HG02943 (cell line): ENCODE results near the gene NAT10.

Experiments used
- ATAC-seq: cut with Tn5 transposase; IDR thresholded peaks from one replicate; pipeline ENCODE4 v1.9.1; 2021; ENCODE audit warnings: mild to moderate bottlenecking, low read depth, moderate library complexity; ENCODE audit not compliant: unreplicated experiment

The NAT10 gene

GRCh38 chr11:34147581-34147980 lies 42.2 kb downstream of the NAT10 start:
- no peak for ATAC-seq

DNA sequence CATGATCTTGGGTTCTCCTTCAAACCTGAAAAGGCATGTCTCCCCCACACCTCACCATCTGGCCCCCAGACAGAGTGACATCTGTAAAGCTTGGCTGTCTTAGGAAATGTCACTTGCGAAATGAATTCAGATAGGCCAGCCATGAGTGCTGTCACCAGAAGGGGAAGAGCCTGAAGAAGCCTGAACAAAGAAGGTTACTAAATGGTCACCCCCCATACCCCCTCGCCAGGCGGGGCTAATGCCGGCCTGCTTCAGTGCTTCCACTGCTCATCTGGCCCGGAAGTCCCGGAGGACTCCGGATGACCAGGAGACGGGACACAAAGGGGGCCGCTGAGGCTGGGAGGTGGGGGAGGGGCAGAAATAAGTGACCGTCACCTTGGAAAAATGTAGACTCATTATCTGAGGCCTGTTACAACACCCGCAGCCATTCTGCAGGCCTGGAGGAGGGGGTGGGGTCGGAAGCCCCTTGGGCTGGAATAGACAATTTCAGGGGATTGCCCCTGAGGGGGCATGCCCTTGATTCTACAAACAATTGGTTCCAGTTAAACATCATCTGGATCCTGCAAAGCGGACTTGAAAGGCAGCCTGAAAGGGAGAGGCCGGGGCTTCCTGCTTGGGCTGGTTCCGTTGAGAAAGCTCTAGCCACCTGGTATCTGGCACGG lies 43.2 kb downstream of the NAT10 start:
- ATAC-seq = no peak

DNA sequence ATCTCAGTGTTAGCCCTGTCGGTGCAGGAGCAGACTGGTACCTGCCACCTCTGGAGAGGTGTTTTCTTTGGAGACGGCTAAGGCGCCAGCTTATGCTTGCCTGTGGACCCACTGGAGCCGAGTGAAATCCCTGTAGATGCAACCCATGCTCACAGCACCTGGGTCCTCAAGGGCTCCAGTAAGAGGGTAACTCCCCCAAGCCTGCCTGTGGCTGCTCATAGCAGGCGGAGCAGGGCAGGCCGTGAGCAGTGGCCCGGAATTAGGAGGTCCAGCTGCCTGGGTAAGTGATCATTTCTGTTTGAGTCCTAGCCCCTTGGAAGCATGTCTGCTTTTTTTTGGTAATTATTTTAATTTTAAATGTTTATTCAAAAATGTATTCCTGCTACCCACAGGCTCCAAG lies 43.8 kb downstream of the NAT10 start:
- ATAC-seq = no peak

DNA sequence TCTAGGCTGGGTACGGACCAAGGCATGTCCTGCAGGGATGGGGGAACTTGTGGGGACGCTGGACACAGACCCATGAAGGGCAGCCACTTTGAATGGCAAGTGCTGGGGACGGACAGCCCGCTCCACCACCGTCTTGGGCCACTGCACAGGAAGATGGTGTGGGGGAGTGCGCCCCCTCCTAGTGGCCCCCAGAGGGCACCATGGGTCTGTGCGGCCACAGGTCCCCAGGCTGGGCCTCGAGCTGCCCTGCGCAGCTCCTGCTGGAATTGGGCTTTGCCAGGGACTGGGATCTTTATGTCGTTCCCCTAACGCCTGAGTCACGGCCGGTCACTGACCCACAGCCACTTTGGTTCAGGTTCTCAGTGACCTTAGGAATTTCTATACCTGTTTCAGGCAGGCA lies 44.4 kb downstream of the NAT10 start:
- ATAC-seq = no peak

GRCh38 chr11:34150494-34151151 lies 45.2 kb downstream of the NAT10 start:
- no peak for ATAC-seq

DNA sequence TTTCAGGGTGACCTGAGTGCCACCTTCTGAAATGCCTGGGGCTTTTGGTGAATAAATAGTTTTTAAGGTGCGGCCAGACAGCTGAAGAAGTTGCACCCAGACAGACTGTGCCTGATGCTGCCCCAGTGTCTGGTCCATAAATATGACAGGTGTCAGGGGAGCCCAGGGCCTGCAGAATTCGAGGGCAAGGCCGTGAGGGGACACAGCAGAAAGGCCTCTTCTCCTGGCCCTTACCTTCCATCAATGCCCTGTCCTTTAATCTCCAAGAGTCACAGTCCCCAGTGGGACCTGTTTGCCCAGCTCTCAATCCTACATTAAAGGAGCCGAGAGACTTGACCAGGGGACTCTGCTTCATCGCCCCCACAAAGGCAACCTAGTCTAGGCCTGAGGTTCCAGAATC lies 45.7 kb downstream of the NAT10 start:
- ATAC-seq = no peak

- ATAC-seq = no peak
These were observed 46.8 kb downstream of the NAT10 start for GRCh38 chr11:34151916-34152845.

DNA sequence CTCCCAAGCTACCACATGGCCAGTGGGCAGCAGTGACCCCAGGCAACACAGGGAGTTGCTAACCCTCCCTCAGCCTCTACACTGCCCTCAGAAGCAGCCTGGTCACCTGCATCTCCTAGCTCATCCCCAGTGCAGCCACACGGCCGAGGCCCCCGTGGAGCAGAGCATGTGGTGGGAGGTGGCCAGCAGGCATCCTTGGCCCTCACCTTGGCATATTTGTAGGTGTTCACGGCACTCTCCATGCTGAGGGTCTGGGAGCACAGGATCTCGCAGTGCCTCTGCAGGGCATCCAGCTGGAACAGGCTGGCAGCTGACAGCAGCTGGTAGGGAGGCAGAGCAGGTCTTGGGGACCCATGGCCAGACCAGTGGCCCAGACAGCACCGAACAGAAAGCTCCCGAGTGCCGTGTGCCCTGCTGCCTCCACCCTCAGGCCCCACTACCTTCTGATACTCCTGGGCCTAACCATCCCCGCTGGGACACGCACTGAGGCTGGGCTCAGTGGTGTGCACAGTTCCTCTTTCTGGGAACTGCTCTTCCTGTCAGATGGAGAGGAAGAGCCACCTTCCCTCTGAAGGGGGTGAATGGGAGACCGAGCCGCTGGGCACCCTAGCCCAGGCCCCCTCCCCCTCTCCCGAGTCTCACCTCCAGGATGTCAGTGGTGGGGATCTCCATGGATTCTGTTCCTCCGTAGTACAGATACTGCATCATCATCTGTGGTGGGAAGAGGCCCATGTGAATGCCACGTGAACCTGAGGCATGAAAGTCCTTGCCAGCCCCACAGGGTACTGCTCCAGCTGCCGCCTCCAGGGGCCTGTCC lies 48.8 kb downstream of the NAT10 start:
- peak; percentile 52 for ATAC-seq

DNA sequence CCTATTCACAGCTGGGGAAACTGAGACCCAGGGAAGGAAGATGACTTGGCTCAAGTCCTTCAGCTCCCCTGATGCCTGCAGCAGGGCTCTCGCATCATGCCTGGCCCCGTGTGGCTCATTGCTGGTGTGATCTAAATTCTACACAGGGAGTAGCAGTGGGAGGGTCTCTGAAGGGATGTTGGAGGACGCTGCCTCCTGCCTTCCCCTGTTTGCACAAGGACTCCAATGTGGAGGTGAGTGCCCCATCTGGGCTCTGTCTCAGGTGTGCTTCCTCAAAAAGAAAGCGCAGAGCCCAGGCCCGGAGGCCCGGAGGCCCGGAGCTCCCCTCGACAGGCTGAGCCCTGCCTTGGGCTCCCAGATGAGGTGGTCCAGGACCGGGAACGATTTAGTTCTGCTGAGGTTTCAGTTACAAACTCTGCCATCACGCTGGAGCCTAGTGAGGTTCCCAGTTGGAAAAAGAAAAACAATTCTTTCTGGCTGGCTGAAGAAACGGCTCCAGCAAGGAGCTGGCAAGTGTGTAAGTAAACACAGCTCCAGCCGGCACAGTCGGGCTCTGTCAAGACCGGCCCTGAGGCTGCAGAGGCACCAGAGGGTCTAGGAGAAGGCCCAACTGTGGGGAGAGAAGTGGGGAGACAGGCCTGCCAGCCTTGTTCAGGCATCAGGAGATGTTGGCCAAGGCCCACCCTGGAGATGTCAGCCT lies 49.8 kb downstream of the NAT10 start:
- ATAC-seq = no peak

DNA sequence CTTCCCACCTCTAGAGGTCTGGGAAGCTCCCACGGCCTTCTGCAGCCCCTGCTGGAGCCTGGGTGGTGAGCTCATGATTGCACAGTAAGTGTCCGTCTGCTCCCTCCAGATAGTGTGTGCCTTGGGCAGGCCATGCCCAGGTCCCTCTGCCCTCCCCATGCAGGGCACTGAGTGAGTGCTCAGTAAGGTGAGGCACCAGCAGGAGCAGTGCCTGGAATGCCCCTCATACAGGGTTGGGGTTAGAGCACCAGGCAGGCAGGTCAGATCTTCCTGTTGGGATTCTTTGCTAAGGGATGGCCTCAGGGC lies 50.3 kb downstream of the NAT10 start:
- no peak for ATAC-seq

DNA sequence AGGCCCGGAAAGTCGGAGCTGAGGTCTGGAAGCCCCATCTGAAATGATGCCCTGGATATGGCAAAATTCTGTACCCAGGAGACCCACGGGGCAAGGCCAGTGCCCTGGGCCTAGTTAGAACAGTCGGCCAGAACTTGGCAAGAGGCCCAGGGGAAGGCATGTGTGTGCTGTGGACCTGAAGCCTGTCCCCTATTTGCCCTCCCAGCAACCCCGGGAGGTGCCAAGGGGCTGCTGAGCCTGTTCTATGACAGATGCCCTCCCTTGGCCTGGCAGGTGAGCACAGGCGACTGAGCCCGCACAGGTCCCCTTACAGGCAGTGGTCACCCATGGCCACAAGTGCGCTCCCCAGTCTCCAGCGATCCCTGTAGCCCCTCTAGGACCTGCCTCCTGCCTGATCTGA lies 51.7 kb downstream of the NAT10 start:
- ATAC-seq = no peak

DNA sequence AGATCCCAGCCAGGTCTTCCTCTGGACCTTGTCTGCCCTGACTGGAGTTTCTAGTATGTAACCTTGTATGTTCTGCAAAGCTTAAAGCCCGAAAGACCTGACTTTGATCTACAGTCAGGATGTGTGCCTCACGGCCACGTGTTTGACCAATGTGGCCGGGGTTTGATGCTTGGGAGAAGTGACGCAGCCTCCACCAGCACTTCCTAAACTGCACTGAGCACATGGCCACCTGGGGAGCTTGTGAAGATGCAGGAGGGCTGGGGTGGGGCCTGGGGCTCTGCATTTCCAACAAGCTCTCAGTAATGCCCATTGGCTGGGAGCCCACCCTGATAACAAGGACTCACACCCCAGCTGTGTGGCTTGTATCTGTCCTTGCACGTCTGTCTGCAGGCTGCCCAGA lies 53.2 kb downstream of the NAT10 start:
- ATAC-seq = no peak

GRCh38 chr11:34160049-34160721 lies 54.8 kb downstream of the NAT10 start:
- ATAC-seq = no peak

DNA sequence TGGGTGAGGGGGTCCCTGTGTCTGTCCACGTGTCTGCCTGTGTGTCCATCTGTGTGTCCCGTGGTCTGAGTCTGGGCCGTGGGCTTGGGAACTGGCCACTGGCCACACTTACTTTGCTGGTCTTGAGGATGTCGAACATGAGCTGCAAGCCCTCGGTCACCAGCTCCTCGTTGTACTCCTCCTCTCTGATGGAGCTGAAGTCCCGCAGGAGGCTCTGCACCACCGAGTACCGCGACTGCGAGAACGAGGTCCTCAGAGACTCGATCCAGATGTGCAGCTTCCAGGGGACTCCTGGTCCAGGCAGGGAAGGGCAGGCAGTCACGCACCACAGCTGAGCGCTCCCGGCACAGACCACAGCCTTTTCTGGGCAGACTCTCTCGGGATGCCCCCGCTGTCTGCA lies 55.4 kb downstream of the NAT10 start:
- ATAC-seq = no peak

- no peak for ATAC-seq
These were observed 55.9 kb downstream of the NAT10 start for GRCh38 chr11:34161361-34161760.

DNA sequence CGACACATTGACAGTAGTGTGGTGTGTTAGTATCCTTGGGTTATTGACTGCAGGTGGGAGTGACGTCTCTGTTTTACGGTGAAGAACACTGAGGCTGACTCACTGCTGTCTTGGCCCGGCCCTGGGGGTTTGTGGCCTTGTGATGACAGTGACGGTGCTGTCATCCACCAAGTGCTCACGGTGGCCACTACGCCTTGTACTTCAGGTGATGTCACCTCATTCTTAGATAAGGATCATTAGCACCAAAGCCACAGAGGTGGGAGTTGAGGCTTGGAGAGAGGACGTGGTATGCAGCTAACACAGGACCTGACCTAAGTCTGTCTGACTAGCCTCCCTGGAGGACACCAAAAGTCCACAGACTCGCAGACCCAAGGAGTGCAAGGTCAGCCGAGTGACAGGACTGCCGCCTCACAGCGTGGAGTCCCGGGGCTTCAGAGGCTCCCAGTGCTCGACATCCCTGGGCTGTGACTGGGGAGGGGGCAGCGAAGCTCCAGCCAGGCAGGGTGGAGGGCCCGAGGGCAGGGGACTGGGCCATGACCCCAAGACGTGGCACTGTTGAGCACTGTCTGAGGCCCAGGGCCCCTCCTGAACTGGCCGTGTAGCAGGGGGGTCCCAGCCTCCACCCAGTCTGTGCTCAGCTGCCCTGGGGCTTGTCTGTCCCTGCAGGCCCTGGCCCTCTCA lies 56.5 kb downstream of the NAT10 start:
- ATAC-seq = no peak

- no peak for ATAC-seq
These were observed 57.0 kb downstream of the NAT10 start for GRCh38 chr11:34162493-34162820.

DNA sequence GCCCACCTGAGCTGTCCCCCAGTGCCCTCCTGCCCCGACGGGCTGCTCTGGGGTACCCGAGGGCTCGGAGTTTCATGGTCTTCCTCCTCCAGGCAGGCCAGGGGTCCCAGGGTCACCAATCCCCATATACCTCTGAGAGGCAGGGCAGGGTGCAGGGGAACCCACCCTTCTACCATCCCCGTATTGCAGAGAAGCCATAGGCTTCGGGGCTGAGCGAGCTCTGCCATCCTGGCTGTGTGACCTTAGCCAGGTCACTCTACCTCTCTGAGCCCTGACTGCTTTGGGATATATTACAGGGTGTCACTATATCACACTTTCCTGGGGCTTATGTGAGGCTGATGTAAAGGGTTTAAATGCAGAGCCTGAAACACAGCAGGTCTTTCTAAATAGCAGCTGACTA lies 57.4 kb downstream of the NAT10 start:
- no peak for ATAC-seq

DNA sequence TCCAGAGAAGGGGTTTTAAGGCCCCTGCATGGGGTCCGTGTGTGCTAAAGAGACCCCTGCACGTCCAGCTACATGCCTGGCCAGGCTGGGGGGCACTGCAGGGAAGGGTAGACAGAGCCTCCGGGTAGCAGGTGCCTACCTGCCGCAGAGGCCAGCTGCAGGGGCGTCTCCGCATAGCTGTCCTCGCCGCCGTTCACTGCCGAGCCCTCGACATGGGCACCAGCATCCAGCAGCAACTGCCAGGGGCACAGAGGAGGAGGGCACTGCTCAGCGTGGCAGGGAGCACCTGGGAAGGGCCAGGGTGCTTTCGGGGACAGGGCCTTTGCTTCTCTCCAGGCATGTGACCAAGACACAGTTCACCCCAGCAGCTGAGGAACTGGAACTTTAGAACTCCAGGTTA lies 59.7 kb downstream of the NAT10 start:
- ATAC-seq = no peak
